ENCODE results near the gene DOCK1.

The DOCK1 gene

GRCh38 chr10:126924180-126924914 lies 19.1 kb downstream of the DOCK1 start:
- Histone ChIP-seq H3K4me2 (ENCODE audit: low read depth, low read length, poor library complexity, severe bottlenecking) (no peak overlapping the region), H3K79me2 (ENCODE audit: insufficient read depth, low read length) (no peaks in the 10 kb centered on the region)

GRCh38 chr10:126924915-126925300 lies 19.7 kb downstream of the DOCK1 start:
- no peak overlapping the region for H2AFZ ChIP-seq (ENCODE audit: low read length)
- H3K4me3 ChIP-seq (ENCODE audit: low read length, poor library complexity, severe bottlenecking) = no peak overlapping the region
- no peaks in the 10 kb centered on the region for H3K9me2 ChIP-seq (replicated peaks; ENCODE audit: low read depth, low read length)
- no peak overlapping the region for H3K9ac ChIP-seq (ENCODE audit: low read depth, low read length, poor library complexity, severe bottlenecking)
- no peaks in the 10 kb centered on the region for H3K27me3 ChIP-seq (ENCODE audit: insufficient read depth, low read length, poor library complexity, severe bottlenecking)
- H3F3A ChIP-seq (ENCODE audit: low read depth) = no peaks in the 10 kb centered on the region
- peaks cover 7% of the 10 kb centered on the region; the same call in 1 of the 2 replicates for H3K9me3 ChIP-seq (ENCODE audit: insufficient read depth, low read depth, low read length)
- H3K4me1 ChIP-seq (ENCODE audit: insufficient read depth, low read length, poor library complexity, severe bottlenecking) = no peaks in the 10 kb centered on the region
- no peaks in the 10 kb centered on the region for H4K20me1 ChIP-seq (ENCODE audit: insufficient read depth, low read length, poor library complexity, severe bottlenecking)
- no peaks in the 10 kb centered on the region for H3K79me2 ChIP-seq (ENCODE audit: insufficient read depth, low read length)
- no peak for TF ChIP-seq EZH2phosphoT487 (IDR thresholded peaks at IDR 0.05; ENCODE audit: borderline replicate concordance)
- TF ChIP-seq CTCF (conservative IDR thresholded peaks at IDR 0.05; ENCODE audit: low read length) = no peak
- no peaks in the 10 kb centered on the region for H3K36me3 ChIP-seq (ENCODE audit: insufficient read depth, low read length)
- no peak overlapping the region for H3K4me2 ChIP-seq (ENCODE audit: low read depth, low read length, poor library complexity, severe bottlenecking)

More at GRCh38 chr10:126924180-126924914, 19.1 kb downstream of the DOCK1 start:
- TF ChIP-seq EZH2phosphoT487 (IDR thresholded peaks at IDR 0.05; ENCODE audit: borderline replicate concordance) = no peak
- no peak for TF ChIP-seq CTCF (conservative IDR thresholded peaks at IDR 0.05; ENCODE audit: low read length)
- Histone ChIP-seq H3K9ac (ENCODE audit: low read depth, low read length, poor library complexity, severe bottlenecking) (no peak overlapping the region), H4K20me1 (ENCODE audit: insufficient read depth, low read length, poor library complexity, severe bottlenecking) (no peaks in the 10 kb centered on the region), H2AFZ (ENCODE audit: low read length) (no peak overlapping the region), H3K9me2 (replicated peaks; ENCODE audit: low read depth, low read length) (no peaks in the 10 kb centered on the region), H3F3A (ENCODE audit: low read depth) (no peaks in the 10 kb centered on the region), H3K9me3 (ENCODE audit: insufficient read depth, low read depth, low read length) (peaks cover 7% of the 10 kb centered on the region; the same call in 1 of the 2 replicates), H3K27me3 (ENCODE audit: insufficient read depth, low read length, poor library complexity, severe bottlenecking) (no peaks in the 10 kb centered on the region), H3K36me3 (ENCODE audit: insufficient read depth, low read length) (no peaks in the 10 kb centered on the region), H3K4me1 (ENCODE audit: insufficient read depth, low read length, poor library complexity, severe bottlenecking) (no peaks in the 10 kb centered on the region), H3K4me3 (ENCODE audit: low read length, poor library complexity, severe bottlenecking) (no peak overlapping the region)

GRCh38 chr10:126926568-126926967 lies 21.3 kb downstream of the DOCK1 start:
- Histone ChIP-seq H3K9ac (ENCODE audit: low read depth, low read length, poor library complexity, severe bottlenecking) (no peak overlapping the region), H2AFZ (ENCODE audit: low read length) (no peak overlapping the region), H4K20me1 (ENCODE audit: insufficient read depth, low read length, poor library complexity, severe bottlenecking) (no peaks in the 10 kb centered on the region), H3K79me2 (ENCODE audit: insufficient read depth, low read length) (no peaks in the 10 kb centered on the region), H3K4me2 (ENCODE audit: low read depth, low read length, poor library complexity, severe bottlenecking) (no peak overlapping the region), H3F3A (ENCODE audit: low read depth) (no peaks in the 10 kb centered on the region), H3K9me3 (ENCODE audit: insufficient read depth, low read depth, low read length) (peaks cover 5% of the 10 kb centered on the region; the same call in 1 of the 2 replicates), H3K36me3 (ENCODE audit: insufficient read depth, low read length) (no peaks in the 10 kb centered on the region), H3K27me3 (ENCODE audit: insufficient read depth, low read length, poor library complexity, severe bottlenecking) (no peaks in the 10 kb centered on the region), H3K4me3 (ENCODE audit: low read length, poor library complexity, severe bottlenecking) (no peak overlapping the region), H3K9me2 (replicated peaks; ENCODE audit: low read depth, low read length) (no peaks in the 10 kb centered on the region), H3K4me1 (ENCODE audit: insufficient read depth, low read length, poor library complexity, severe bottlenecking) (no peaks in the 10 kb centered on the region)
- TF ChIP-seq CTCF (conservative IDR thresholded peaks at IDR 0.05; ENCODE audit: low read length) = no peak
- TF ChIP-seq EZH2phosphoT487 (IDR thresholded peaks at IDR 0.05; ENCODE audit: borderline replicate concordance) = no peak
